ENCODE data around the gene KIAA0232. TPM values are rescaled to one million over a fixed set of nuclear protein-coding genes. Genes with fewer than 3 reads are reported as not detected.
A peak's percentile ranks its signal among the peaks of the same experiment; 100 is the strongest.
"Not testable (repeated sequence)": the region's sequence is repeated elsewhere in the genome, so short reads cannot be mapped to it uniquely, and the experiment has no call there.

The KIAA0232 gene
- polyA plus RNA-seq, 1 donor from 2014 or later = 9.3 TPM

DNA sequence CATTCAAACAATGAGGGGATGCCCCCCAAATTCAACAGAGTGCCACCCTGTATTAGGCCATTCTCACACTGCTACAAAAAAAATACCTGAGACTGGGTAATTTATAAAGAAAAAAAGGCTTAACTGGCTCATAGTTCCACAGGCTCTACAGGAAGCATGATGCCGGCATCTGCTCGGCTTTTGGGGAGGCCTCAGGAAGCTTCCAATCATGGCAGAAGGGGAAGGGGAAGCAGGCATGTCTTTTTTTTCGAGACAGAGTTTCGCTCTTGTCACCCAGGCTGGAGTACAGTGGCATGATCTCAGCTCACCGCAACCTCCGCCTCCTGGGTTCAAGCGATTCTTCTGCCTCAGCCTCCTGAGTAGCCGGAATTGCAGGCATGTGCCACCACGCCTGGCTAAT is 108.4 kb downstream of the KIAA0232 start:
- H3K27me3 Mint-ChIP-seq, H3K36me3 Mint-ChIP-seq, H3K4me1 Mint-ChIP-seq, H3K9me3 Mint-ChIP-seq, H3K27ac Mint-ChIP-seq, H3K4me3 Mint-ChIP-seq: not testable (repeated sequence)

DNA sequence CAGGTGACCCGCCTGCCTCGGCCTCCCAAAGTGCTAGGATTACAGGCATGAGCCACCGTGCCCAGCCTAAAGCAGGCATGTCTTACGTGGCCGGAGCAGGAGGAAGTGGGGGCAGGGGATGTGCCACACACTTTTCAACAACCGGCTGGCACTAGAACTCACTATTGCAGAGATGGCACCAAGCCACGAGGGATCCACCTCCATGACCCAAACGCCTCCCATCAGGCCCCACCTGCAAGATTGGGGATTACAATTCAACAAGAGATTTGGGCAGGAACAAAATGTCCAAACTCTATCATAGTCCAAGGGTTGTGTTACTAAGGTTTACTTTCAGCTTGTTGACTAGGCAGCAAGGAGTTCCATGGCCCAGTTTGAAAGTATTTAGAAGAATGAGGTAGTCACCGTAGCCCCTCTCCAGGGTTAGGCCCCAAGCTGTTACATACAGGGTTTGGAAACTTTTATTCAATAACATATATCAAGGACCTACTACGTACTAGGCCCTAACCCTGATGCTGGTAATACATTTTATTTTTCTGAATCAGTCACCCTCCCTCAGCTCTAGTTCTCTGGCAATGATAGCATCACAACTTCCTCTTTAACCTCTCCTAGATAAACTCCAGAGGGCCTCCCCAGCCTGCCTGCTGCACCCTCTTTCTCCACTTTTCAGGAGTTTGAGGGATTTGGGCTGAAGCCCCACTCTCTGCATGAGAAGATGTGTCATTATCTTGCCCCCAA is 109.1 kb downstream of the KIAA0232 start:
- H3K27me3 Mint-ChIP-seq = peaks cover 1% of the 10 kb centered on the region
- H3K27ac Mint-ChIP-seq = no peak overlapping the region
- peaks cover 2% of the 10 kb centered on the region for H3K36me3 Mint-ChIP-seq
- H3K4me1 Mint-ChIP-seq = peaks cover 0 to 1% (median 1%) of the 10 kb centered on the region in 3 donors
- H3K9me3 Mint-ChIP-seq = peaks cover 0 to 6% (median 0%) of the 10 kb centered on the region in 3 donors
- H3K4me3 Mint-ChIP-seq = no peak overlapping the region

DNA sequence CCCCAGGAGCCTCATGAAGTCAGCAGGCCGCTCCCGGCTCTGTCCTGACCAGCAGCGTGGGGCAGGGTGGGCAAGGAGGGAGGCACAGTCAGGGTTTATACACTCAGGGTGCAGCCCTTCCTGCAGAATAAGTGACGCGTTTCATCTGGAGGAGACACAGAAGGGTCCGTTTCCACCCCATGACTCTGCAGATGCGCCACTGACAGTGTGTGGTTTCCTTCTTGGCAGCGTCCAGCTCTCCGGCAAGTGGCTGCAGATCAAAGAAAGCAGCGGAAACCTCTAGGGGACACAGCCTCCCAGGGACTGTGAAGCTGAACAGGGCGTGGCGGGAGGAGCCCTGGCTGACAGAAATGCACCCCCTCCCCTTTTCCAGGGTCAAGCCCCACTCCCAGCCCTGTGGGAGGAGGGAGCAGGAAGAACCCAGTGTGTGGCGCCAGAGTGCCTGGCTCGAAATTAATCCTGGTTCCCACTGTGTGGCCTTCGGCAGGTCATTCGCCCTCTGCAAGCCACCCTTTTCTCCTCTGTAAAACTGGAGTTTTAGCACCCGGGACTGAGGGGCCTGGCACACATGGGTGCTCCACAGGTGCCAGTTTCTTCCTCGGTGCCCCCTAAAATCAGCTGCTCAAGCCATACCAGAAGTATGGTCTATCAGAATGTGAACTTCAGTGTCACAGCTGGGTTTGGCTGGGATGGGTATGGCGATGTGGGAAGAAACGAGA is 109.8 kb downstream of the KIAA0232 start:
- Mint-ChIP-seq H3K36me3 (peaks cover 2% of the 10 kb centered on the region), H3K9me3 (peaks cover 0 to 6% (median 0%) of the 10 kb centered on the region in 3 donors), H3K27me3 (peaks cover 1% of the 10 kb centered on the region), H3K27ac (no peak overlapping the region), H3K4me3 (peak overlapping the region in 1 of 4 donors; percentile 57), H3K4me1 (peaks cover 0 to 1% (median 0%) of the 10 kb centered on the region in 3 donors)

DNA sequence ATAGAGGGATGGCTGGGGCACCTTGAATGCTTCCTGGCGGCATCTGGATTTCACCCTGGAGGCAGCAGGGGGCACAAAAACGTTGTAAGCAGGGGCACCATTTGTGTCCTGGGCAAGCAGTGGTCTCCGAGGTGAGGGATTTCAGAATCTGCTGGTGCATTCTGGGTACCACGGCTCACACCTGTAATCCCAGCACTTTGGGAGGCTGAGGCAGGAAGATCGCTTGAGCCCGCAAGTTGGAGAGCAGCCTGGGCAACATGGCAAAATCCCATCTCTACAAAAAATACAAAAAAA is 110.3 kb downstream of the KIAA0232 start:
- Mint-ChIP-seq H3K27ac (no peak overlapping the region), H3K4me3 (peak overlapping the region in 1 of 4 donors; percentile 57), H3K4me1 (no peaks in the 10 kb centered on the region), H3K27me3 (peaks cover 1% of the 10 kb centered on the region), H3K9me3 (peaks cover 0 to 6% (median 0%) of the 10 kb centered on the region in 3 donors), H3K36me3 (peaks cover 2% of the 10 kb centered on the region)

DNA sequence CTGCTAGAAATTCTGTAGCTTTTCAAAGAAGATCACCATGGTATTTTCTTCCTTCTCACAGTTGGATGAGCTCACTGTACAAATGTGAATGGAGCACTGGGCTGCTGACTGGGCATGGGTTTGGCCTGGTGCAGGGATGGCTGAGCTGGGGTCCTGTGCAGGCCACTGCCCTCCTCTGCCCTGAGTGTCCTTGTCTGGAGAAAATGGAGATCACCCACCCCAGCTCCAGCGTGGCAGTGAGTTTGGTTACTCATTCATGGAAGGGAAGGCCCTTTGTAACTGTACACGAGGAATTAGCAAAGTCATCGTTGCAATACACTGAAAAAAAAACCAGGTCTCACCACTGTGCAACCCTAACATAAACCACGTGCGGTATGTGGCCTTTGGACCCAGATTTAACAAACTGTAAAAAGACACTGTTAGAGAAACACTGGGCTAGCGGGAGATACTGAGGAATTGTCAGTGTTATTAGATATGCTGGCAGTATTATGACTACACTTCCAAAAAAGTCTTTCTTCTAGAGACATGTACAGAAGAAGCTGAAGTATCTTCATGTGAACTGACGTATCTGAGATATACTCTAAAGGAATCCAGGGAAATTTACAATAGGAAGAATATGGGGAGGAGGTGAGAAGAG is 111.0 kb downstream of the KIAA0232 start:
- Mint-ChIP-seq H3K4me1 (no peaks in the 10 kb centered on the region), H3K9me3 (peaks cover 0 to 6% (median 0%) of the 10 kb centered on the region in 3 donors), H3K36me3 (peaks cover 2% of the 10 kb centered on the region), H3K27ac (no peak overlapping the region), H3K4me3 (no peak overlapping the region), H3K27me3 (peaks cover 1% of the 10 kb centered on the region)

DNA sequence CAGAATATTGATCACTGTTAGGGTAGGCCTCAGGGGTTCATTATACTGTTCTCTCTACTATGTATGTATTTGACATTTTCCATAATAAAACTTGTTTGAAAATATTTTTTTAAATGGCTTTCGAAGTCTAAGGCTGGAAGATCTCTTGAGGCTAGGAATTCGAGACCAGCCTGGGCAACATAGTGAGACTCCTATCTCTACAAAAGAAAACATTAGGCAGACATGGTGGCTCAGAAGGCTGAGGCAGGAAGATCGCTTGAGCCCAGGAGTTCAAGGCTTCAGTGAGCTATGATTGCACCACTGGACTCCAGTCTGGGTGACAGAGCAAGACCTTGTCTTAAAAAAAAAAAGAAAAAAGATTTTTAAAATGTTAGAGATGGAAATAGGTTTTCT is 111.6 kb downstream of the KIAA0232 start:
- Mint-ChIP-seq H3K27ac (no peak overlapping the region), H3K4me3 (no peak overlapping the region), H3K36me3 (peaks cover 2% of the 10 kb centered on the region), H3K27me3 (peaks cover 1% of the 10 kb centered on the region), H3K4me1 (peaks cover 3 to 4% (median 4%) of the 10 kb centered on the region in 3 donors), H3K9me3 (peaks cover 0 to 6% (median 0%) of the 10 kb centered on the region in 3 donors)

DNA sequence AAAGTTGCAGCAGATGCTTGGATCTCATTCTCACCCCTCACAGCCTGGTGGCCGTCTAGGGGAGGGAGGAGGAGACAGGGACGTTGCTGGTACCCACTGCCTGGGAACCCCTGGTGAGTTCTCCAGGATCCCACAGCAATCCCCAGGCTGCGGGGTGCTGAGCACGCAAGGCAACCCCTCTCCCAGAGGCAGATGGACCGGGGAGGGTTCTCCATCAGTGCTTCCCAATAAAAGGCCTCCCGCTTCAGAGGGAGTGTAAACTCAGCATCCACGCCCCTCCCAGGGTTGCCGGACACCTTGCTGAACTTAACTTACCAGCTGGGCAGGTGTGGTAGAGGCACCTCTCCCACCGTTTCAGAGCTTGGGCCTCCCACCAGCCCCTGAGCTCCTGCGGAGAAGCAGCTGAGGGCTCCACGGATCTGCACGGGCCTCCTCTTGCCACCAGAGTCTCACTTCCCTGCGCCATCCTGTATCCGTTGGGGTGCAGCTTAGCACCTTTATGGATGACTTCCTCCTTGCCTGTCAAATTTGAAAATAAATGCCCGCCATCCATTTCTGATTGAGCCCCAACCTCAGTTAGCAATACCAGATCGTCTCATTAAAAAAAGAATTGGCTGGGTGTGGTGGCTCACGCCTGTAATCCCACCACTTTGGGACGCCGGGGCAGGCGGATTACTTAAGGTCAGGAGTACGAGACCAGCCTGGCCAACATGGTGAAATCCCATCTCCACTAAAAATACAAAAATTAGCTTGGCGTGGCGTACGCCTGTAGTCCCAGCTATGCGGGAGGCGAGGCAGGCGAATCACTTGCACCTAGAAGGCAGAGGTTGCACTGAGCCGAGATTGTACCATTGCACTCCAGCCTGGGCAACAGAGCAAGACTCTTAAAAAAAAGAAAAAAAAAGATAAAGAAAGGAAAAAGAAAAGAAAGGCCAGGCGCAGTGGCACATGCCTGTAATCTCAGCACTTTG is 112.3 kb downstream of the KIAA0232 start:
- H3K36me3 Mint-ChIP-seq = peaks cover 2% of the 10 kb centered on the region
- H3K4me3 Mint-ChIP-seq = no peak overlapping the region
- H3K9me3 Mint-ChIP-seq = peaks cover 0 to 6% (median 0%) of the 10 kb centered on the region in 3 donors
- H3K27me3 Mint-ChIP-seq = peaks cover 1% of the 10 kb centered on the region
- peaks cover 3 to 6% (median 4%) of the 10 kb centered on the region in 3 donors for H3K4me1 Mint-ChIP-seq
- H3K27ac Mint-ChIP-seq = no peak overlapping the region

DNA sequence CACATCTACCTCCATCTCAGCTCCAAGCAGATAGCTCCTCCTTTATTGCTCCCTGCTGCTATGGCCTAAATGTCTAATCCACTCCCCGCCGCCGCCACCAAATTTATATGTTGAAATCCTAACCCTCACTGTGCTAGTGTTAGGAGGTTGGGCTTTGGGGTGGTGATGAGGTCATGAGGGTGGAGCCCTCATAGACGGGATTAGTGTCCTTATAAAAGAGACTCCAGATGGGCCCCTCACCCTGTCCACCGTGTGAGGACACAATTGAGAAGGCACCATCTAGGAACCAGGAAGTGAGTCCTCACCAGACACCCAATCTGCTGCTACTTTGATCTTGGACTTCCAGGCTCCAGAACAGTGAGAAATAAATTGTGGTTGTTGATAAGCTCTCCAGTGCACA is 113.5 kb downstream of the KIAA0232 start:
- Mint-ChIP-seq H3K27me3 (peaks cover 1% of the 10 kb centered on the region), H3K9me3 (no peaks in the 10 kb centered on the region), H3K4me3 (no peak overlapping the region), H3K36me3 (peaks cover 2% of the 10 kb centered on the region), H3K4me1 (peaks cover 3 to 6% (median 4%) of the 10 kb centered on the region in 3 donors), H3K27ac (no peak overlapping the region)

DNA sequence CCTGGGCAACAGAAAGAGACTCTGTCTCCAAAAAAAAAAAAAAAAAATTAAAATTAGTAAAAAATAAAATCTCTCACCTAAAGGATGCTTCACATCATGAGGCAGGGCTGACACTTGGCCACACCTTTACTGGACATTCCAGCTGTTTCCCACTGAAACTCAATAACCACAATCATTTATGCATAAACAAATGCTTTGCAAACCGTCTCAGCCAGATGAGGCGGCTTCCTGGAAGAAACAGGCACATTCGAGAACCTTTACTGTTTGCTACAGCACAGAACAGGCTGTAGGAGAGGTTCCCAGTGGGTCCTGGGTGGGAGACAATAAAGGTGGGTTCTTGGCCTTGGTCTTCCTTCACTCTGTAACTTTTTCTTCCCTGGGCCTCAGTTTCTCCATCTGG is 116.2 kb downstream of the KIAA0232 start:
- H3K27me3 Mint-ChIP-seq = no peaks in the 10 kb centered on the region
- H3K36me3 Mint-ChIP-seq = peaks cover 2% of the 10 kb centered on the region
- no peaks in the 10 kb centered on the region for H3K9me3 Mint-ChIP-seq
- peak overlapping the region in 1 of 4 donors; percentile 58 for H3K4me3 Mint-ChIP-seq
- peaks cover 3 to 7% (median 6%) of the 10 kb centered on the region in 3 donors for H3K4me1 Mint-ChIP-seq
- H3K27ac Mint-ChIP-seq = no peak overlapping the region

DNA sequence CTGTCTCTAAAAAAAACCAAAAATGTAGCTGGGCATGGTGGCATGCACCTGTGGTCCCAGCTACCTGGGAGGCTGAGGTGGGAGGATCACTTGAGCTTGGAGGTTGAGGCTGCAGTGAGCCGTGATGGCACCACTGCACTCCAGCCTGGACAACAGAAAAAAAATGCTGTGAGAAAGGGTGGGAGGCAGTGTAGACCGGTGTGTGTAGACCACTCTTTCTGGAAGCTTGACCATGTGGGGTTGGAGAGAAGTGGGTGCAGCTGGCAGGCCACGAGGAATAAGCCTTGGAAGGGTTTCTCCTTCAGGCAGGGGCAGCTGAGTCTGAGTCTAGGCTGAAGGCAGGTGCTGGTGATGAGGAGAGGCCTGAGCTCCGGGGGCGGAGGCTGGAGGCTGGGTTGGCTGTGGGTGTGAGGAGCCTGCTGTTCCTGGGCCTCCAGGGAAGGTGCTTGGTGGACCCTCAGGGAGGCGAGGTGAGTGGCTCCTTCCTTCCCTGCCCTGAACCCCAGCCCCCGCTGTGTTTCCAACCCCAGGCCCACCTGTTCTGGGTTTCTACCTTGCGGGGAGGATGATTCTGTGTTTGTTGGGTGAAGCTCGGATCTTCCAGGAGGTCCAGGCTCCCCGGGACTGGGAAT is 117.8 kb downstream of the KIAA0232 start:
- H3K9me3 Mint-ChIP-seq = no peaks in the 10 kb centered on the region
- H3K27me3 Mint-ChIP-seq = no peaks in the 10 kb centered on the region
- no peak overlapping the region for H3K4me3 Mint-ChIP-seq
- peaks cover 3 to 7% (median 6%) of the 10 kb centered on the region in 3 donors for H3K4me1 Mint-ChIP-seq
- peaks cover 2% of the 10 kb centered on the region for H3K36me3 Mint-ChIP-seq
- H3K27ac Mint-ChIP-seq = peak overlapping the region in 1 of 3 donors; percentile 16

DNA sequence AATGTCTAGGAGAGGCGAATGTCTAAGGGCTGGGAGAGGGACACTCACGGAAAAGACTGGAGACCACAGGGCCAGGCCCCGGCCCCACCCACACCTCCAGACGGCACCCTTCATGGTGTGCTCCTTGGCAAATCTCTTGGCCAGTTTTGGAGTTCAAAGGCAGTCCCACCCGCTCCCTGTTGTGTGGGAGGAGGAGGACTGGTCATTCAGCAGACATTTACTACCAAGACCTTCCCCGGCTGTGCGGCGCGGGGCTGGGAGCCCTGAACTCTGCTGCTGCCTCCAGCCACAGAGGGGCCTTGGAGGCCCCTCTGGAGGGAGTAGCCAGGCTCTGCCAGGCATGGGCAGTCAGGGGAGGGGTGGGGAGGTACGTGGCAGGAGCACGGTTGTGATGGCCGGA is 118.4 kb downstream of the KIAA0232 start:
- no peaks in the 10 kb centered on the region for H3K9me3 Mint-ChIP-seq
- no peak overlapping the region for H3K27ac Mint-ChIP-seq
- peaks cover 2% of the 10 kb centered on the region for H3K27me3 Mint-ChIP-seq
- H3K36me3 Mint-ChIP-seq = peaks cover 2% of the 10 kb centered on the region
- H3K4me1 Mint-ChIP-seq = peaks cover 3 to 7% (median 6%) of the 10 kb centered on the region in 3 donors
- H3K4me3 Mint-ChIP-seq = no peak overlapping the region

DNA sequence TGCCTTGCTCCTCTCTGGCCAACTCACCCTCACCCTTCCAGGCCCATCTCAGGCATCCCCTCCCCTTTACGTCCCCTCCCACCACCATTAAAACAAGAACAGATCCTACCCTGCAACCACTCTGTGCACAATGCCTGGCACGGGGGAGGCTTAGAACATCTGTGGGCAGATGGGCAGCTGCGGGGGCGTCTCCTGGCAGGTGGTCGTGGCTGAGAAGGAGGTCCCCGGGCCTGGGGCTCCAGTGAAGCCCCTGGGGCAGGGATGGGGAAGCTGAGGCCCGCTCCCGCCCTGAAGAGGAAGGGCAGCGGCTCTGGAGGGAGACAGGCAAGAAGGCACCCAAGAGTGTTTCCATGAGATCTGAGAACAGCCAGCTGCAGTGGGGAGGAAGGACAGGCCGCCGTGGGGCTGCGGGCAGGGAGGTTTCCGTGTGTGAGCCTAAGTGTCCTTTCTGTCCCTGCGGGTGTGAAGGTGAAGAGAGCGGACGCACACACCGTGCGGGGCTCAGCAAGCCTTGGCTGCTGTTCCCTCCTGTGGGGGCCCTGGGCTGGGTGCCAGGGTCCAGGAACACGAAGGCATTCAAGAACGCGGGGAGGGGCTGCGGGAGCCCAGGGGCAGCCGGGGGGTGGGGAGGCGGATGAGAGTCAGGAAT is 119.3 kb downstream of the KIAA0232 start:
- H3K9me3 Mint-ChIP-seq = no peaks in the 10 kb centered on the region
- no peak overlapping the region for H3K27ac Mint-ChIP-seq
- peaks cover 3 to 7% (median 6%) of the 10 kb centered on the region in 3 donors for H3K4me1 Mint-ChIP-seq
- H3K4me3 Mint-ChIP-seq = no peak overlapping the region
- peaks cover 5% of the 10 kb centered on the region for H3K27me3 Mint-ChIP-seq
- no peaks in the 10 kb centered on the region for H3K36me3 Mint-ChIP-seq

DNA sequence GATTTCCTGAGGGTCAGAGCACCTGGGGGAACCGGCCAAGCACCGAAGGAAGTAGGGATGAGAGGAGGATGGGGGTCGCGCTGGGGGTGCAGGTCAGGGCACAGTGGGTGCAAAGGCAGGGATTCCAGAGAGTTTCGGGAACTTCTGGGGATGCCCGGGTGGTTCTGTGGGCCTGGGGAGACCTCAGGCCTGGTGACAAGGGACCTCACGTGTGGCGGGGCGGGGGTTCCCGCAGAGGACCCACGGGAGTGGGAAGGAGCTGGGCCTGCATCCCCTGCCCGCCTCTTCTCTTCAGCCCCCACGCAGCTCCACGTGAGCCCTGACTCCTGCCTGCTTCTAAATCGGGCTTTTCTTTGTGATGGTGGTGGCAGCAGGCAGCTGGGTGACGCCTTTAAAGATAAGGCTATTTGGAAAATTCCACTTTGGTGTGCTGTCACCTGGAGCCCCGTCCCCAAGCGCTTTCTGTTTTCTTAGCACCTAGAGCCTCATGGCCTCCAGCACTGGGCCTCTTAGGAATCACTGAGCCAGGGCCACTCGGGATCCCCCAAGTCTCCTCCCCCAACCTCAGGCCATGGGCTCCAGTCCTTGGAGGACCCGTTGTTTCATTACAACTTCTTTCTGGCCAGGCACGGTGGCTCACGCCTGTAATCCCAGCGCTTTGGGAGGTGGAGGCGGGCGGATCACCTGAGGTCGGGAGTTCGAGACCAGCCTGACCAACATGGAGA is 120.0 kb downstream of the KIAA0232 start:
- H3K27me3 Mint-ChIP-seq = peaks cover 9% of the 10 kb centered on the region
- H3K36me3 Mint-ChIP-seq = no peaks in the 10 kb centered on the region
- H3K9me3 Mint-ChIP-seq = no peaks in the 10 kb centered on the region
- no peak overlapping the region for H3K27ac Mint-ChIP-seq
- peaks cover 4 to 7% (median 6%) of the 10 kb centered on the region in 3 donors for H3K4me1 Mint-ChIP-seq
- H3K4me3 Mint-ChIP-seq = no peak overlapping the region

Data from IgD-negative memory B cell (primary cell).